GM19452 (cell line): ENCODE data around the gene PPARG.
"Not testable (repeated sequence)": the region's sequence is repeated elsewhere in the genome, so short reads cannot be mapped to it uniquely, and the experiment has no call there.

Experiments used
- ATAC-seq: cut with Tn5 transposase; IDR thresholded peaks from one replicate; pipeline ENCODE4 v1.9.1; 2021; ENCODE audit not compliant: unreplicated experiment

PPARG gene

GRCh38 chr3:12288182-12289129, at the start of gene PPARG:
Gene PPARG, plus strand, starts transcription at chr3:12289070. Its CDS starts 90,642 bp downstream, at chr3:12379712.
- no peak for ATAC-seq

GRCh38 chr3:12239301-12239700, 49.6 kb upstream of the PPARG start:
- ATAC-seq = no peak

- no peak for ATAC-seq
Observed at GRCh38 chr3:12242772-12243171, 46.1 kb upstream of the PPARG start.

- no peak for ATAC-seq
Observed at GRCh38 chr3:12246497-12247163, 42.2 kb upstream of the PPARG start.

GRCh38 chr3:12247411-12247810, 41.5 kb upstream of the PPARG start:
- no peak for ATAC-seq

- no peak for ATAC-seq
Observed at GRCh38 chr3:12249519-12249918, 39.4 kb upstream of the PPARG start.

GRCh38 chr3:12252889-12253288, 36.0 kb upstream of the PPARG start:
- ATAC-seq = no peak

GRCh38 chr3:12253516-12254343, 35.1 kb upstream of the PPARG start:
- ATAC-seq = no peak

GRCh38 chr3:12255393-12255792, 33.5 kb upstream of the PPARG start:
- ATAC-seq = no peak

GRCh38 chr3:12258911-12259310, 30.0 kb upstream of the PPARG start:
- ATAC-seq = no peak

GRCh38 chr3:12262173-12262572, 26.7 kb upstream of the PPARG start:
- ATAC-seq = not testable (repeated sequence)

- ATAC-seq = no peak
Observed at GRCh38 chr3:12265508-12265907, 23.4 kb upstream of the PPARG start.

GRCh38 chr3:12266038-12266437, 22.8 kb upstream of the PPARG start:
- ATAC-seq = no peak

- ATAC-seq = no peak
Observed at GRCh38 chr3:12267376-12268030, 21.4 kb upstream of the PPARG start.

GRCh38 chr3:12268049-12268735, 20.7 kb upstream of the PPARG start:
- ATAC-seq = no peak

GRCh38 chr3:12270976-12271375, 17.9 kb upstream of the PPARG start:
- ATAC-seq = no peak

GRCh38 chr3:12273045-12273695, 15.7 kb upstream of the PPARG start:
- peak; percentile 94 for ATAC-seq

GRCh38 chr3:12275974-12276650, 12.8 kb upstream of the PPARG start:
- ATAC-seq = no peak

- not testable (repeated sequence) for ATAC-seq
Observed at GRCh38 chr3:12276827-12277226, 12.0 kb upstream of the PPARG start.
